Measurements from ENCODE around the gene CCDC191. TPM values are rescaled to one million over a fixed set of nuclear protein-coding genes. Genes with fewer than 3 reads are reported as not detected.

Gene CCDC191
- polyA plus RNA-seq, 2 of the 4 experiments (the other 2 are of a cell fraction): 2.5 to 5.0 TPM

- TF ChIP-seq PBX3 (IDR thresholded peaks at IDR 0.05) (no peak), TFCP2L1 (CRISPR knock-in tag; IDR thresholded peaks at IDR 0.05) (no peak), CEBPB (IDR thresholded peaks at IDR 0.05) (no peak), BCL3 (IDR thresholded peaks at IDR 0.05) (no peak), NFE2L2 (conservative IDR thresholded peaks at IDR 0.05; ENCODE audit: low read length) (no peak), E2F6 (IDR thresholded peaks at IDR 0.05; ENCODE audit: borderline replicate concordance, low read depth) (no peak), MAFK (IDR thresholded peaks at IDR 0.05; ENCODE audit: partially characterized antibody) (no peak), ELK1 (IDR thresholded peaks at IDR 0.05; ENCODE audit: low read depth, low read length) (no peak)
Observed at GRCh38 chr3:114058646-114059045, 2.3 kb upstream of the CCDC191 start (continued).

- peak overlapping the region; percentile 78 for H3K4me3 ChIP-seq
- H3K27ac ChIP-seq: peak overlapping the region; percentile 81 to 91
- 2% methylated on average over 8 of the region's 8 CpGs for WGBS (ENCODE audit: missing lambda C conversion rate)
- FAIRE-seq (no peak), DNase-seq (ENCODE audit: low read depth in 1 of 2, low spot score in 1 of 2) (peak in 1 of 2 experiments; percentile 16), ATAC-seq (peak; percentile 45 to 60; a peak in 5 of 6 replicates)
- no peak for TF ChIP-seq HOXA7 (CRISPR knock-in tag; IDR thresholded peaks at IDR 0.05)
- TF ChIP-seq PHF8 (IDR thresholded peaks at IDR 0.05; ENCODE audit: borderline replicate concordance, low read depth): 0 out of 2 replicates have a peak, but pooled peaks have one; percentile 61
- TF ChIP-seq KDM5A (IDR thresholded peaks at IDR 0.05): 0 out of 2 replicates have a peak, but pooled peaks have one; percentile 18
- no peak for TF ChIP-seq ZSCAN20 (CRISPR knock-in tag; IDR thresholded peaks at IDR 0.05)
- 0 out of 2 replicates have a peak, but pooled peaks have one; percentile 6 for TF ChIP-seq E2F6 (IDR thresholded peaks at IDR 0.05; ENCODE audit: borderline replicate concordance, low read depth)
- no peak for TF ChIP-seq EP300 (IDR thresholded peaks at IDR 0.05)
- no peak for TF ChIP-seq SREBF2 (IDR thresholded peaks at IDR 0.05)
- no peak for TF ChIP-seq NR3C1 (IDR thresholded peaks at IDR 0.05)
- no peak for TF ChIP-seq ZC3H11A (IDR thresholded peaks at IDR 0.05)
- no peak for TF ChIP-seq MAZ (IDR thresholded peaks at IDR 0.05; ENCODE audit: borderline replicate concordance, low read depth, low read length)
- CTCF ChIA-PET: interaction anchor here (2.0 kb wide), 1 partner anchor 10 kb away, joined by 10 read pairs; no protein-coding TSS in a partner anchor
- POLR2A ChIA-PET: no interaction called here
- H3K4me2 ChIP-seq: peak overlapping the region; percentile 77
- peaks cover 13% of the 10 kb centered on the region for H3K4me1 ChIP-seq
- no peaks in the 10 kb centered on the region for H3K9me3 ChIP-seq
Observed at GRCh38 chr3:114057011-114057347, 653 bp upstream of the CCDC191 start.

GRCh38 chr3:114052216-114052615 lies 4.1 kb downstream of the CCDC191 start:
- WGBS (ENCODE audit: missing lambda C conversion rate): 82% methylated on average over 2 of the region's 2 CpGs
- no peak for ATAC-seq
- Histone ChIP-seq H3K4me3 (no peak overlapping the region), H3K4me1 (peaks cover 7% of the 10 kb centered on the region; the same call in 1 of the 3 replicates), H3K4me2 (no peak overlapping the region), H3K27ac (no peak overlapping the region), H3K9me3 (no peaks in the 10 kb centered on the region)
- no peak for FAIRE-seq
- no peak for DNase-seq (ENCODE audit: low read depth in 1 of 2, low spot score in 1 of 2)
- ChIA-PET CTCF (no interaction called here), POLR2A (no interaction called here)
- no peak for TF ChIP-seq USF2 (IDR thresholded peaks at IDR 0.05)
- TF ChIP-seq GATA3 (IDR thresholded peaks at IDR 0.05; ENCODE audit: borderline replicate concordance): no peak
- TF ChIP-seq EP300 (IDR thresholded peaks at IDR 0.05): no peak
- TF ChIP-seq HOXB5 (CRISPR knock-in tag; IDR thresholded peaks at IDR 0.05): no peak
- TF ChIP-seq HOXA7 (CRISPR knock-in tag; IDR thresholded peaks at IDR 0.05): no peak
- no peak for TF ChIP-seq HES2 (IDR thresholded peaks at IDR 0.05)
- no peak for TF ChIP-seq TFCP2L1 (CRISPR knock-in tag; IDR thresholded peaks at IDR 0.05)
- TF ChIP-seq ATOH8 (CRISPR knock-in tag; IDR thresholded peaks at IDR 0.05; ENCODE audit: low read depth): no peak
- TF ChIP-seq FOSB (CRISPR knock-in tag; IDR thresholded peaks at IDR 0.05): no peak
- no peak for TF ChIP-seq HMGXB4 (CRISPR knock-in tag; IDR thresholded peaks at IDR 0.05; ENCODE audit: borderline replicate concordance)
- no peak for TF ChIP-seq EHF (CRISPR knock-in tag; IDR thresholded peaks at IDR 0.05)
- TF ChIP-seq CBX8 (IDR thresholded peaks at IDR 0.05): no peak
- TF ChIP-seq RFX5 (IDR thresholded peaks at IDR 0.05): no peak
- no peak for TF ChIP-seq NFE2L2 (conservative IDR thresholded peaks at IDR 0.05; ENCODE audit: low read length)

All from A549 (cell line).